Measurements from ENCODE around the gene CMTM4.
"Not testable (repeated sequence)": the region's sequence is repeated elsewhere in the genome, so short reads cannot be mapped to it uniquely, and the experiment has no call there.

GRCh38 chr16:66567270-66567669 is 129.3 kb downstream of the CMTM4 start:
- TF ChIP-seq EZH2 (IDR thresholded peaks at IDR 0.05; ENCODE audit: insufficient read depth, poor library complexity, severe bottlenecking); EZH2phosphoT487 (IDR thresholded peaks at IDR 0.05; ENCODE audit: insufficient read depth, low read depth): not testable (repeated sequence)
